Vagina (tissue), 2 donors: ENCODE measurements around the gene TNNI2.

Experiments
- CTCF ChIP-seq, 3 experiments: fragments of 450-650 bp in 2 of 3; fragments of 200-600 bp in 1 of 3; sonication (generic) in 1 of 3; IDR thresholded peaks; one replicate each; pipeline ENCODE4 v1.5.1; 2017 to 2019; ENCODE audit warnings: antibody characterized with exemption in 3 of 3, mild to moderate bottlenecking in 2 of 3, moderate library complexity in 2 of 3
- POLR2A ChIP-seq, 2 donors: fragments of 450-650 bp; IDR thresholded peaks; one replicate each; pipeline ENCODE4 v1.6.1; 2017; ENCODE audit warnings: antibody characterized with exemption in 2 of 2, mild to moderate bottlenecking in 2 of 2, moderate library complexity in 2 of 2

DNA sequence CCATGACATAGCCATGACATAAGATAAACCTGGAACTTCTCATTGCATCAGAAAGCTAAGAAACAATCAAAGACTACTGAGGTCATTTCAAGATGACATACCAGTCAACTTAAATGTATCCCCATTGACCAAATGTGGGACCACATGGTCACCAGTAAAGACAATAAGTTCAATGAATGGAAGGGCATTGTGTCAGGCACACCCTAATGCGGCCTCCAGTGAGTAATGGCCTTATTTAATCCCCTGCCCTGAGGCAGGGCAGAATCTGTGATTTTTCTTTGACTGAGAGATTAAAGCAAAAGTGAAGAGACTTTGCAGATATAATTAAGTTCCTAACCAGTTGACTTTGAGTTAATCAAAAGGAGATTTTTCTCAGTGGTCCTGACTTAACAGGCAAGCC lies 21.3 kb upstream of the TNNI2 start:
- TF ChIP-seq CTCF (IDR thresholded peaks at IDR 0.05) (no peak), POLR2A (IDR thresholded peaks at IDR 0.05) (no peak)
